Gastroesophageal sphincter (tissue), 3 donors: ENCODE results near the gene CENPT.

ENCODE experiments used
- CTCF ChIP-seq, 4 experiments: fragments of 200-600 bp in 2 of 4; fragments of 450-650 bp in 2 of 4; sonication (generic) in 1 of 4; IDR thresholded peaks; one replicate each; pipeline ENCODE4 v1.5.1; 2017 to 2019; ENCODE audit warnings: antibody characterized with exemption in 4 of 4, mild to moderate bottlenecking in 2 of 4, moderate library complexity in 2 of 4
- POLR2A ChIP-seq, 2 donors: fragments of 450-650 bp; IDR thresholded peaks; one replicate each; pipeline ENCODE4 v1.6.1; 2017; ENCODE audit warnings: antibody characterized with exemption in 2 of 2, mild to moderate bottlenecking in 2 of 2, moderate library complexity in 1 of 2

- no peak for TF ChIP-seq CTCF (IDR thresholded peaks at IDR 0.05)
- TF ChIP-seq POLR2A (IDR thresholded peaks at IDR 0.05), result no peak
Measured at GRCh38 chr16:67879936-67880335, 32.4 kb upstream of the CENPT start.
